Loucy (cell line): ENCODE results near the gene JAZF1.

Experiments
- H2AFZ ChIP-seq: fragments of 200-600 bp; sonication (generic); 2 replicates; pipeline ENCODE4 v1.6.0; 2016; ENCODE audit warnings: antibody characterized with exemption, mild to moderate bottlenecking, low read length, moderate library complexity
- H3F3A ChIP-seq: fragments of 200-600 bp; 2 replicates; pipeline ENCODE4 v1.6.0; 2016; ENCODE audit warnings: antibody characterized with exemption, low read depth, mild to moderate bottlenecking
- H3K27me3 ChIP-seq: fragments of 200-600 bp; sonication (generic); 2 replicates; pipeline ENCODE4 v1.6.1; 2014; ENCODE audit warnings: low read length, mild to moderate bottlenecking; ENCODE audit not compliant: insufficient read depth, poor library complexity, severe bottlenecking
- H3K36me3 ChIP-seq: fragments of 200-600 bp; sonication (generic); 2 replicates; pipeline ENCODE4 v1.6.1; 2016; ENCODE audit warnings: low read length; ENCODE audit not compliant: insufficient read depth
- H3K4me1 ChIP-seq: fragments of 200-600 bp; sonication (generic); 2 replicates; pipeline ENCODE4 v1.5.1; 2014; ENCODE audit warnings: low read length, mild to moderate bottlenecking; ENCODE audit not compliant: insufficient read depth, poor library complexity, severe bottlenecking
- H3K4me2 ChIP-seq: fragments of 200-600 bp; sonication (generic); 2 replicates; pipeline ENCODE4 v1.6.0; 2014; ENCODE audit warnings: antibody characterized with exemption, low read length, low read depth, mild to moderate bottlenecking; ENCODE audit not compliant: poor library complexity, severe bottlenecking
- H3K4me3 ChIP-seq: fragments of 200-600 bp; sonication (generic); 2 replicates; pipeline ENCODE4 v1.5.1; 2014; ENCODE audit warnings: low read length, mild to moderate bottlenecking, mixed read lengths; ENCODE audit not compliant: poor library complexity, severe bottlenecking
- H3K79me2 ChIP-seq: fragments of 200-600 bp; sonication (generic); 2 replicates; pipeline ENCODE4 v1.6.1; 2014; ENCODE audit warnings: low read length; ENCODE audit not compliant: insufficient read depth
- H3K9ac ChIP-seq: fragments of 200-600 bp; sonication (generic); 2 replicates; pipeline ENCODE4 v1.6.0; 2014; ENCODE audit warnings: mild to moderate bottlenecking, low read depth, low read length, moderate library complexity; ENCODE audit not compliant: poor library complexity, severe bottlenecking
- H3K9me2 ChIP-seq: fragments of 200-600 bp; sonication (generic); replicated peaks from 2 replicates; pipeline ENCODE4 v1.6.1; 2016; ENCODE audit warnings: low read depth, low read length, mixed read lengths
- H3K9me3 ChIP-seq: fragments of 200-600 bp; sonication (generic); 2 replicates; pipeline ENCODE4 v1.6.1; 2014; ENCODE audit warnings: mild to moderate bottlenecking, antibody characterized with exemption, low read length, low read depth; ENCODE audit not compliant: insufficient read depth
- H4K20me1 ChIP-seq: fragments of 200-600 bp; sonication (generic); 2 replicates; pipeline ENCODE4 v1.6.0; 2014; ENCODE audit warnings: antibody characterized with exemption, low read length, mild to moderate bottlenecking; ENCODE audit not compliant: insufficient read depth, poor library complexity, severe bottlenecking
- EZH2phosphoT487 ChIP-seq: fragments of 200-600 bp; IDR thresholded peaks from 2 replicates; pipeline ENCODE4 v1.6.1; 2018; ENCODE audit warnings: antibody characterized with exemption, mild to moderate bottlenecking, moderate library complexity, borderline replicate concordance
- TF ChIP-seq, protein P1 (sequence below): fragments of 200-600 bp; sonication (generic); conservative IDR thresholded peaks from 2 replicates; pipeline ENCODE4 v1.5.1; 2014; ENCODE audit warnings: mild to moderate bottlenecking, antibody characterized with exemption, low read length

Gene JAZF1

DNA sequence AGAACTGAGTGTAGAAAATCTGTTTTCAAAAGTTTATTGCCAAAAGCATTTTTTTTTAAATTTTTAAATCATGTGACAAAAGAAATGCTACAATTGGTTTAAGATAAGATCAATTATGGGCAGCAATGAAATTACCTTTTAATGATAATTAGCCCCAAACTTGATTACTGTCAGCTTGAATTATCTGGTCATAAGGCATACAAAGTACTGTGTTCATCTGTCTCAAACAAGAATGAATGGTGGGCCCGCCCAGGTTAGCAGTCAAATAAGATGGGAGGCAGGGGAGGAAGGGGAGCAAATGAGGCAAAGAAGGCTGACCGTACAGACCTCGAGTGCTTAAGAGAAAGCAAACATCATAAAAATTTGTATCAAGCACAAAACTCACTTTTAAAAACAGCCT is 68.1 kb downstream of the JAZF1 start:
- no peaks in the 10 kb centered on the region for H4K20me1 ChIP-seq
- H3K4me1 ChIP-seq, result peaks cover 4% of the 10 kb centered on the region
- no peak overlapping the region for H3K9ac ChIP-seq
- H3K4me3 ChIP-seq, result no peak overlapping the region
- H3K9me2 ChIP-seq, result no peaks in the 10 kb centered on the region
- no peak for TF ChIP-seq EZH2phosphoT487
- TF ChIP-seq, protein P1, sequence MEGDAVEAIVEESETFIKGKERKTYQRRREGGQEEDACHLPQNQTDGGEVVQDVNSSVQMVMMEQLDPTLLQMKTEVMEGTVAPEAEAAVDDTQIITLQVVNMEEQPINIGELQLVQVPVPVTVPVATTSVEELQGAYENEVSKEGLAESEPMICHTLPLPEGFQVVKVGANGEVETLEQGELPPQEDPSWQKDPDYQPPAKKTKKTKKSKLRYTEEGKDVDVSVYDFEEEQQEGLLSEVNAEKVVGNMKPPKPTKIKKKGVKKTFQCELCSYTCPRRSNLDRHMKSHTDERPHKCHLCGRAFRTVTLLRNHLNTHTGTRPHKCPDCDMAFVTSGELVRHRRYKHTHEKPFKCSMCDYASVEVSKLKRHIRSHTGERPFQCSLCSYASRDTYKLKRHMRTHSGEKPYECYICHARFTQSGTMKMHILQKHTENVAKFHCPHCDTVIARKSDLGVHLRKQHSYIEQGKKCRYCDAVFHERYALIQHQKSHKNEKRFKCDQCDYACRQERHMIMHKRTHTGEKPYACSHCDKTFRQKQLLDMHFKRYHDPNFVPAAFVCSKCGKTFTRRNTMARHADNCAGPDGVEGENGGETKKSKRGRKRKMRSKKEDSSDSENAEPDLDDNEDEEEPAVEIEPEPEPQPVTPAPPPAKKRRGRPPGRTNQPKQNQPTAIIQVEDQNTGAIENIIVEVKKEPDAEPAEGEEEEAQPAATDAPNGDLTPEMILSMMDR, result no peak
- no peaks in the 10 kb centered on the region for H3K27me3 ChIP-seq
- H3F3A ChIP-seq, result no peaks in the 10 kb centered on the region
- H3K79me2 ChIP-seq, result 0 out of 2 replicates have a peak, but pooled peaks cover 8% of the 10 kb centered on the region
- no peak overlapping the region for H3K4me2 ChIP-seq
- H2AFZ ChIP-seq, result no peak overlapping the region
- no peaks in the 10 kb centered on the region for H3K36me3 ChIP-seq
- no peaks in the 10 kb centered on the region for H3K9me3 ChIP-seq

DNA sequence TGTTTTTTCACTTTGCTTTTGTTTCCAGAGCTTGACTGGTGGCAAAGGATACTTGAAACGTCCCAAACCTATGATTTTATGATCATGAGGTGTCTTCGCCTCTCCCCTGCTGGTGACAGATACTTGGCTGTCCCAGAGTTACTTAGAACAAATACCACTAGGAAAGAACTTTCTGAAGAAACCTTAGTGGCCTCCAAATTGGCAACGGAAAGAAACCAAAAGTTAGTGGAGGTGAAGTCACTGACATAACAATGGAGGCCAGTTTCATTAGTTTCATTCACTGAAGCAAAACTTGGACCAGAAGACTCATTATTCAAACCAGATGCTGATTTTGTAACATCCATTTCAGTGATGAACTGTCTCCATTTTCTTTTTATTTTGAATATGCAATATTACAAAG is 68.6 kb downstream of the JAZF1 start:
- H3K4me1 ChIP-seq, result peaks cover 4% of the 10 kb centered on the region
- no peaks in the 10 kb centered on the region for H3K9me2 ChIP-seq
- no peaks in the 10 kb centered on the region for H3F3A ChIP-seq
- no peak overlapping the region for H3K4me3 ChIP-seq
- no peak overlapping the region for H2AFZ ChIP-seq
- no peak overlapping the region for H3K4me2 ChIP-seq
- H3K9me3 ChIP-seq, result no peaks in the 10 kb centered on the region
- TF ChIP-seq EZH2phosphoT487, result no peak
- TF ChIP-seq, protein P1, result no peak
- H3K36me3 ChIP-seq, result no peaks in the 10 kb centered on the region
- no peaks in the 10 kb centered on the region for H4K20me1 ChIP-seq
- H3K79me2 ChIP-seq, result 0 out of 2 replicates have a peak, but pooled peaks cover 11% of the 10 kb centered on the region
- H3K9ac ChIP-seq, result no peak overlapping the region
- H3K27me3 ChIP-seq, result no peaks in the 10 kb centered on the region

DNA sequence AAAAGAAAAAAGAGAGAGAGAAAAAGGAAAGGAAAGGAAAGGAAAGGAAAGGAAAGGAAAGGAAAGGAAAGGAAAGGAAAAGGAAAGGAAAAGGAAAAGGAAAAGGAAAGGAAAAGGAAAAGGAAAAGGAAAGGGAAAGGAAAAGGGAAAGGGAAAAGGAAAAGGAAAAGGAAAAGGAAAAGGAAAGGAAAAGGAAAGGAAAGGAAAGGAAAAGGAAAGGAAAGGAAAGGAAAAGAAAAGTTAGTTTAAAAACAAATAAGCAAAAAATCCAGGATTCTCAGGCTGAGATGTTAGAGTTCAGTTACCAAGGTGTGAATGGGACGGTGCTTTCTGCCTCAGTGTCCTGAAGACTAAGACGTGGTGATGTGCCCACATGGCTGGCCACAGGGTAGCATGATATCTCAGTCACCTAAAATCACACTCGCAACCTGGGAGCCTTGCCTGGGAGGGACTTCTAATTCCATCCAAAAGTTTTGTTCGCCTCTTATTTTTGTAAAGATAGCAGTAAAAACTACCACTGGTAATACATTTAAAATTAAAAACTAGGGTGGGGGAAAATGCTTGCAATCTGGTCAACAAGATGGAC is 70.1 kb downstream of the JAZF1 start:
- Histone ChIP-seq H3K79me2 (0 out of 2 replicates have a peak, but pooled peaks cover 11% of the 10 kb centered on the region), H3K9me3 (no peaks in the 10 kb centered on the region), H2AFZ (no peak overlapping the region), H3K4me2 (no peak overlapping the region), H3F3A (no peaks in the 10 kb centered on the region), H3K4me1 (peaks cover under 1% of the 10 kb centered on the region), H3K4me3 (no peak overlapping the region), H4K20me1 (no peaks in the 10 kb centered on the region), H3K9ac (no peak overlapping the region), H3K36me3 (no peaks in the 10 kb centered on the region), H3K9me2 (no peaks in the 10 kb centered on the region), H3K27me3 (no peaks in the 10 kb centered on the region)
- TF ChIP-seq, protein P1, result no peak
- TF ChIP-seq EZH2phosphoT487, result no peak
